Camera-type eye (tissue), 1 donor: ENCODE measurements around the gene HOXB1. TPM values are rescaled to one million over a fixed set of nuclear protein-coding genes. Genes with fewer than 3 reads are reported as not detected.

Experiments used
- total RNA-seq: library from RNA; depleted of rRNA; stranded (reverse); fragments of >200 nt; gene quantifications from one replicate; pipeline ENCODE4 v1.2.3, GENCODE V29; 2014

HOXB1 gene
- total RNA-seq: not detected

DNA sequence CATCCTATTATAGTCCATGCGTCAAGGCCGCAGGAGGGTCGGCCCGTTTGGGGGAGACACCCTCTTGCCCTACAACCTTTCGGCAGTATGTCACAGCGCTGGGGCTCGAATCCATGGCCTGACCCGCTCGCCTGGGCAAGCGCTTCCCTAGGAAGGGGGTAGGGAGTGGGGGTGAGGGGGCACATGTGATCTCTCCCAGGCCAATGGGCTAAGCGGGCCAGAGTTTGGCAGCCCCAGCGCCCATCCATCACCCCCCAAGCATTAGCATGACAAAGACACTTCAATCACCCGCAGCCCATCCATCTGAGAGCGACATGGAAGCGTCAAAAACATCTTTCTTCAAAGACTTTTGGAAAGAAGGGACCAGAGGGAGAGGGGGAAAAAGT is at the start of gene HOXB1:
Gene HOXB1, minus strand, starts transcription at position 125 of the 386 bp plus-strand sequence. Its CDS starts 107 bp downstream, at position 18.

DNA sequence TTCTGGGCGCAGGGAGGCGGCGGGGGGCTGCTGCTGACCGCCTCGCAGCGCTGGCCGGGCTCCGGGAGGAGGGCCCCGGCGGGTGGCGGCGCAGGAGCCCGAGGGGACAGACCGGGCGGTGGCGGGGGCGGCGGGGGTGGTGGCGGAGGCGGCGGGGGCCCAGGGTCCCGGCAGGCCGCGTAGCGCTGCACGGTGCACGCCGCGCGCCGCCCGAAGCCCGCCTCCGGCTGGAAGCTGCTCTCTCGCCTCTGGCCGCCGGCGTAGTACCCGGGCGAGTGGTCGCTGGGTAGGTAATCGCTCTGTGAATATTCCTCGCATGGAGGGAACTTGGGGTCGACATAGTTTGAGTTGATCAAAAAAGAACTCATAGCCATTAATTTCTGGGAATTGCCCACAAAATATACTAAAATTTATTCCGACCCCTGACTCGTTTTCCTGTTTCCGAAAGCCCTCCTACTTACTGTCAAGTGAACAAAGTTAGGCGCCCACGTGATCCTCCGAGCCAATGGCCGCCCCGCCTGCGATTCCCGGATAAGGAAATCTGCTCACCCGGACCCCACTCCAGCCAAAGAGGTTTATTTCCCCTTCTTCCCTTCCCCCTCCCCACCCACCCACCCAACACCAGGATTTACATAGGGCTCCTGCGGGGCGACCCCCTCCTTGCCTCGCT is 47.3 kb upstream of the HOXB1 start, which contains the start of gene HOXB4:
Gene HOXB4, minus strand, starts transcription at position 405 of the 670 bp plus-strand sequence. Its CDS starts 31 bp downstream, at position 374.

DNA sequence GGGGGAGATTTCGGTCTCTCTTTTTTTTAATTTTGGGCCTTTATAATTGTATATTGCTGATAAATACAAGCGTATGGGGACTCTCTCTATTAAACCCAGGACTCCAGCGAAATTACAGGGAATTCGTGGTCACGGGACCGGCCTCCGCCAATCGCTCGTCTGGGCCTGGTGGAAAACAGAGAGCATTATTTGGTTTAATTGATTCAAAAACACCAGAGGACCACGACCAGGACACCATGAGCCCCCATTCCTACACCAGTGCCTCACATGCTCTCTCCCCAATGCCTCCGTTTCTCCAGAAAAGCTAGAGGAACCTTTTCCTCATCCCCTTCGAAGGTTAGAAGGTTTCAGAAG is 14.2 kb upstream of the HOXB1 start, which contains the start of gene HOXB2:
Gene HOXB2, minus strand, starts transcription at position 88 of the 354 bp plus-strand sequence. CDS start 198 bp downstream, outside the sequence.

Other genes with a start within 250 kb of the HOXB1 start
- gene SKAP1, start 100.8 kb downstream of the HOXB1 start, total RNA-seq: 0.38 TPM
- not detected for gene HOXB2, start 14.1 kb upstream of the HOXB1 start, total RNA-seq
- gene HOXB4, start 47.3 kb upstream of the HOXB1 start, total RNA-seq: not detected
- gene HOXB3, start 59.2 kb upstream of the HOXB1 start, total RNA-seq: 0.22 TPM
- gene HOXB5, start 62.8 kb upstream of the HOXB1 start, total RNA-seq: not detected
- not detected for gene HOXB6, start 74.0 kb upstream of the HOXB1 start, total RNA-seq
- gene HOXB7, start 80.0 kb upstream of the HOXB1 start, total RNA-seq: not detected
- not detected for gene HOXB8, start 84.3 kb upstream of the HOXB1 start, total RNA-seq
- gene HOXB9, start 95.3 kb upstream of the HOXB1 start, total RNA-seq: not detected
- not detected for gene PRAC1, start 191.5 kb upstream of the HOXB1 start, total RNA-seq
- gene PRAC2, start 192.2 kb upstream of the HOXB1 start, total RNA-seq: not detected
- not detected for gene HOXB13, start 197.7 kb upstream of the HOXB1 start, total RNA-seq